ENCODE data around the gene CACHD1. TPM values are rescaled to one million over a fixed set of nuclear protein-coding genes. Genes with fewer than 3 reads are reported as not detected.

The CACHD1 gene
- total and polyA plus RNA-seq, 9 of the 15 experiments (the other 6 are each of a cell fraction or from before 2014, with no cell fraction given), result 0.07 TPM; not detected in 8

DNA sequence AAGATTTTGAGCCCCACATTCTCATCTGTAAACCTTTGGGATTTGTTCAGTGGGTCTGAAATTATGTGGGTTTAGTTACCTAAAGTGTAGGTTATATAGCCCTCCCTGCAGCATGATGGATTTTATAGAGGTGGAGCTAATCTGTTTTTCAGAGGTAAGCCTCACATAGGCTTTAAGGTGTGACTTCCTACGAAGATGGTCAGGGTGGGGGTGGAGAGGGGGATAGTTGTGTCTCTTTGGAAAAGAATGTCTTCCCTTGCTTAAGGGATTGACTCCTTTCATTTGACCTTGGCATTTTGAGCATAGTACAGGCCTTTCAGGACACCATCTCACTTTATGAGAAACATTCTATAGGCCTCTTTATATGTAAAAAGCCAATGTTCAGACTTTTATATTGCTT, 3.4 kb downstream of the CACHD1 start:
- no peak for ATAC-seq
- Histone ChIP-seq H3K4me1 (replicated peaks in 1 of 2; ENCODE audit: control insufficient read depth in 2 of 2, insufficient read depth in 2 of 2, low read length in 2 of 2) (peaks cover 0 to 10% of the 10 kb centered on the region in 2 experiments; a peak in 2 of 5 replicates), H3K36me3 (ENCODE audit: control insufficient read depth, insufficient read depth, low read length) (no peaks in the 10 kb centered on the region), H3K27me3 (ENCODE audit: control insufficient read depth in 2 of 2, insufficient read depth in 2 of 2, low read length in 2 of 2) (peaks cover 12 to 19% of the 10 kb centered on the region in 2 experiments), H3K4me2 (ENCODE audit: insufficient read depth, low read length) (no peak overlapping the region), H3K9me3 (replicated peaks; ENCODE audit: control insufficient read depth, insufficient read depth, low read depth, low read length) (no peaks in the 10 kb centered on the region), H2AFZ (ENCODE audit: low read depth, low read length) (no peak overlapping the region), H3K79me2 (ENCODE audit: control insufficient read depth, insufficient read depth, low read length) (no peaks in the 10 kb centered on the region), H3K9ac (ENCODE audit: insufficient read depth in 1 of 2, low read depth in 2 of 2, low read length in 2 of 2) (no peak overlapping the region), H3K9me1 (ENCODE audit: control insufficient read depth, insufficient read depth, low read length) (no peaks in the 10 kb centered on the region), H3K4me3 (no peak overlapping the region), H4K20me1 (replicated peaks; ENCODE audit: control insufficient read depth, insufficient read depth, low read length) (no peaks in the 10 kb centered on the region), H3K27ac (ENCODE audit: extremely low read depth, low read depth, low read length) (no peak overlapping the region)
- intact Hi-C loops (cut with micrococcal nuclease), result no loop called here
- ChIA-PET CTCF (ENCODE audit: low intra/inter-chr PET ratio) (no interaction called here), POLR2A (no interaction called here)
- in situ Hi-C loops (cut with MboI), result no loop called here
- BruUV-seq (replicated peaks), result no TSS peak
- DNase-seq (ENCODE audit: extremely low read depth in 1 of 4, low spot score in 3 of 4), result no peak
- FAIRE-seq, result no peak
- WGBS (ENCODE audit: insufficient coverage, low coverage, missing lambda C conversion rate), result 0% methylated on average over 1 of the region's 1 CpG
- no peak for TF ChIP-seq ARNT (IDR thresholded peaks at IDR 0.05)
- no peak for TF ChIP-seq TARDBP (IDR thresholded peaks at IDR 0.05)
- TF ChIP-seq COPS2 (conservative IDR thresholded peaks at IDR 0.05), result no peak
- no peak for TF ChIP-seq HOMEZ (CRISPR knock-in tag; IDR thresholded peaks at IDR 0.05)
- no peak for TF ChIP-seq ZSCAN32 (CRISPR knock-in tag; IDR thresholded peaks at IDR 0.05)
- no peak for TF ChIP-seq ZNF551 (CRISPR knock-in tag; IDR thresholded peaks at IDR 0.05)
- TF ChIP-seq NR3C1 (CRISPR knock-in tag; IDR thresholded peaks at IDR 0.05), result no peak
- TF ChIP-seq, protein P1, sequence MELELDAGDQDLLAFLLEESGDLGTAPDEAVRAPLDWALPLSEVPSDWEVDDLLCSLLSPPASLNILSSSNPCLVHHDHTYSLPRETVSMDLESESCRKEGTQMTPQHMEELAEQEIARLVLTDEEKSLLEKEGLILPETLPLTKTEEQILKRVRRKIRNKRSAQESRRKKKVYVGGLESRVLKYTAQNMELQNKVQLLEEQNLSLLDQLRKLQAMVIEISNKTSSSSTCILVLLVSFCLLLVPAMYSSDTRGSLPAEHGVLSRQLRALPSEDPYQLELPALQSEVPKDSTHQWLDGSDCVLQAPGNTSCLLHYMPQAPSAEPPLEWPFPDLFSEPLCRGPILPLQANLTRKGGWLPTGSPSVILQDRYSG (tag; conservative IDR thresholded peaks at IDR 0.05; ENCODE audit: low read depth), result no peak
- no peak for TF ChIP-seq FOXA3 (CRISPR knock-in tag; conservative IDR thresholded peaks at IDR 0.05 in 1 of 2, IDR thresholded peaks at IDR 0.05 in 1 of 2)
- TF ChIP-seq PHF8 (IDR thresholded peaks at IDR 0.05; ENCODE audit: borderline replicate concordance, low read length), result no peak
- no peak for TF ChIP-seq C11orf30 (IDR thresholded peaks at IDR 0.05; ENCODE audit: low read depth)
- no peak for TF ChIP-seq NONO (IDR thresholded peaks at IDR 0.05; ENCODE audit: low read depth in 2 of 2, low read length in 1 of 2)
- TF ChIP-seq ZNF316 (IDR thresholded peaks at IDR 0.05), result no peak
- TF ChIP-seq, protein P2, sequence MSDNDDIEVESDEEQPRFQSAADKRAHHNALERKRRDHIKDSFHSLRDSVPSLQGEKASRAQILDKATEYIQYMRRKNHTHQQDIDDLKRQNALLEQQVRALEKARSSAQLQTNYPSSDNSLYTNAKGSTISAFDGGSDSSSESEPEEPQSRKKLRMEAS (CRISPR knock-in tag; IDR thresholded peaks at IDR 0.05), result no peak
- no peak for TF ChIP-seq ZNF165 (CRISPR knock-in tag; IDR thresholded peaks at IDR 0.05; ENCODE audit: borderline replicate concordance)
- TF ChIP-seq MYC (IDR thresholded peaks at IDR 0.05; ENCODE audit: low read depth, low read length), result no peak
- no peak for TF ChIP-seq MYC (CRISPR knock-in tag; IDR thresholded peaks at IDR 0.05; ENCODE audit: borderline replicate concordance, low read depth)
- TF ChIP-seq, protein P3, sequence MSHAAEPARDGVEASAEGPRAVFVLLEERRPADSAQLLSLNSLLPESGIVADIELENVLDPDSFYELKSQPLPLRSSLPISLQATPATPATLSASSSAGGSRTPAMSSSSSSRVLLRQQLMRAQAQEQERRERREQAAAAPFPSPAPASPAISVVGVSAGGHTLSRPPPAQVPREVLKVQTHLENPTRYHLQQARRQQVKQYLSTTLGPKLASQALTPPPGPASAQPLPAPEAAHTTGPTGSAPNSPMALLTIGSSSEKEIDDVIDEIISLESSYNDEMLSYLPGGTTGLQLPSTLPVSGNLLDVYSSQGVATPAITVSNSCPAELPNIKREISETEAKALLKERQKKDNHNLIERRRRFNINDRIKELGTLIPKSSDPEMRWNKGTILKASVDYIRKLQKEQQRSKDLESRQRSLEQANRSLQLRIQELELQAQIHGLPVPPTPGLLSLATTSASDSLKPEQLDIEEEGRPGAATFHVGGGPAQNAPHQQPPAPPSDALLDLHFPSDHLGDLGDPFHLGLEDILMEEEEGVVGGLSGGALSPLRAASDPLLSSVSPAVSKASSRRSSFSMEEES (CRISPR knock-in tag; IDR thresholded peaks at IDR 0.05), result no peak
- no peak for TF ChIP-seq FOS (IDR thresholded peaks at IDR 0.05; ENCODE audit: extremely low read depth, insufficient read length)

Data from K562 (cell line).